ENCODE measurements around the gene TBL1X.

DNA sequence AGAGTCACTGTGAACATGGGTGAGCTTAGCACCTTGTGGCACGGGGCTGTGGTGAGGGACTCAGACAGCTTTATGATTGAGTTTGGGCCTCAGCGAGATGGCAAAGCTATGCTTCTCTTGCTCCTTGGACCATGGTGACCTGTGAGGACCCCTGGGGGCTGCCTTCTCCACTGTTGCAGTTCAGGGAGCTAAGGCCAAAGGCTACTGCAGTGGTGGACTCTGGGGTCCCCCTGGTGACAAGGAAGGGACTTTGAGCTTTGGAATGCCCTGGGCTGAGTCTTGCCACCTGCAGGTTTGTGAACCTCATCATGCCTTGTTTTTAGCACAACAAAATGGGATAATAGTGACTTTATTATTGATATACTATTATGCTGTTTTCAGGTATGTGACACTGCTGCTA, 36.5 kb downstream of the TBL1X start:
- TF ChIP-seq, protein P1, sequence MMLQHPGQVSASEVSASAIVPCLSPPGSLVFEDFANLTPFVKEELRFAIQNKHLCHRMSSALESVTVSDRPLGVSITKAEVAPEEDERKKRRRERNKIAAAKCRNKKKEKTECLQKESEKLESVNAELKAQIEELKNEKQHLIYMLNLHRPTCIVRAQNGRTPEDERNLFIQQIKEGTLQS (IDR thresholded peaks at IDR 0.05; ENCODE audit: insufficient read depth, low read depth, low read length) = no peak
- TF ChIP-seq, protein P2, sequence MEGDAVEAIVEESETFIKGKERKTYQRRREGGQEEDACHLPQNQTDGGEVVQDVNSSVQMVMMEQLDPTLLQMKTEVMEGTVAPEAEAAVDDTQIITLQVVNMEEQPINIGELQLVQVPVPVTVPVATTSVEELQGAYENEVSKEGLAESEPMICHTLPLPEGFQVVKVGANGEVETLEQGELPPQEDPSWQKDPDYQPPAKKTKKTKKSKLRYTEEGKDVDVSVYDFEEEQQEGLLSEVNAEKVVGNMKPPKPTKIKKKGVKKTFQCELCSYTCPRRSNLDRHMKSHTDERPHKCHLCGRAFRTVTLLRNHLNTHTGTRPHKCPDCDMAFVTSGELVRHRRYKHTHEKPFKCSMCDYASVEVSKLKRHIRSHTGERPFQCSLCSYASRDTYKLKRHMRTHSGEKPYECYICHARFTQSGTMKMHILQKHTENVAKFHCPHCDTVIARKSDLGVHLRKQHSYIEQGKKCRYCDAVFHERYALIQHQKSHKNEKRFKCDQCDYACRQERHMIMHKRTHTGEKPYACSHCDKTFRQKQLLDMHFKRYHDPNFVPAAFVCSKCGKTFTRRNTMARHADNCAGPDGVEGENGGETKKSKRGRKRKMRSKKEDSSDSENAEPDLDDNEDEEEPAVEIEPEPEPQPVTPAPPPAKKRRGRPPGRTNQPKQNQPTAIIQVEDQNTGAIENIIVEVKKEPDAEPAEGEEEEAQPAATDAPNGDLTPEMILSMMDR (IDR thresholded peaks at IDR 0.05; ENCODE audit: control extremely low read depth in 1 of 3, insufficient read depth in 1 of 3, low read depth in 1 of 3, low read length in 3 of 3) = peak; percentile 9 to 29 (median 17)

All from H1 (cell line).